HG03066 (cell line): Measurements from ENCODE around the gene ZNF627.
"Not testable (repeated sequence)": the region's sequence is repeated elsewhere in the genome, so short reads cannot be mapped to it uniquely, and the experiment has no call there.

Experiments used
- ATAC-seq: cut with Tn5 transposase; IDR thresholded peaks from one replicate; pipeline ENCODE4 v1.9.1; 2021; ENCODE audit warnings: low read depth; ENCODE audit not compliant: unreplicated experiment

Gene ZNF627

GRCh38 chr19:11620553-11620952 is 23.3 kb downstream of the ZNF627 start:
- ATAC-seq, result no peak

- ATAC-seq, result not testable (repeated sequence)
These were observed 25.1 kb downstream of the ZNF627 start for GRCh38 chr19:11622401-11622800.

GRCh38 chr19:11624069-11624463 is 26.8 kb downstream of the ZNF627 start:
- ATAC-seq, result no peak

GRCh38 chr19:11626252-11626651 is 29.0 kb downstream of the ZNF627 start:
- ATAC-seq, result no peak

GRCh38 chr19:11633223-11633622 is 35.9 kb downstream of the ZNF627 start:
- ATAC-seq, result no peak

GRCh38 chr19:11634018-11634662 is 36.9 kb downstream of the ZNF627 start:
- not testable (repeated sequence) for ATAC-seq

- no peak for ATAC-seq
These were observed 41.9 kb downstream of the ZNF627 start for GRCh38 chr19:11639245-11639601.

- peak; percentile 95 for ATAC-seq
These were observed 42.6 kb downstream of the ZNF627 start for GRCh38 chr19:11639602-11640471.

GRCh38 chr19:11641244-11641643 is 44.0 kb downstream of the ZNF627 start:
- ATAC-seq, result no peak

GRCh38 chr19:11642902-11643301 is 45.6 kb downstream of the ZNF627 start:
- ATAC-seq, result no peak

GRCh38 chr19:11649941-11650340 is 52.7 kb downstream of the ZNF627 start:
- no peak for ATAC-seq

- no peak for ATAC-seq
These were observed 53.8 kb downstream of the ZNF627 start for GRCh38 chr19:11651062-11651461.

GRCh38 chr19:11652056-11652455 is 54.8 kb downstream of the ZNF627 start:
- no peak for ATAC-seq

- ATAC-seq, result no peak
These were observed 55.2 kb downstream of the ZNF627 start for GRCh38 chr19:11652492-11652891.

GRCh38 chr19:11656535-11656934 is 59.3 kb downstream of the ZNF627 start:
- no peak for ATAC-seq

GRCh38 chr19:11657307-11657706 is 60.0 kb downstream of the ZNF627 start:
- no peak for ATAC-seq

GRCh38 chr19:11658970-11659369 is 61.7 kb downstream of the ZNF627 start:
- ATAC-seq, result no peak

- ATAC-seq, result no peak
These were observed 62.3 kb downstream of the ZNF627 start for GRCh38 chr19:11659612-11660011.

- ATAC-seq, result no peak
These were observed 65.0 kb downstream of the ZNF627 start for GRCh38 chr19:11662278-11662677.

GRCh38 chr19:11663181-11663591 is 65.9 kb downstream of the ZNF627 start:
- no peak for ATAC-seq
